ENCODE measurements around the gene ARID1B. TPM values are rescaled to one million over a fixed set of nuclear protein-coding genes. Genes with fewer than 3 reads are reported as not detected.

Gene ARID1B
- total and polyA plus RNA-seq, 2 of the 13 experiments (the other 11 are each of a cell fraction or from before 2014, with no cell fraction given): 20.1 to 32.6 TPM

- no peak for TF ChIP-seq ELF4 (CRISPR knock-in tag; IDR thresholded peaks at IDR 0.05; ENCODE audit: borderline replicate concordance)
- peak; percentile 45 for TF ChIP-seq ZNF205 (CRISPR knock-in tag; IDR thresholded peaks at IDR 0.05)
- TF ChIP-seq ZNF737 (CRISPR knock-in tag; IDR thresholded peaks at IDR 0.05; ENCODE audit: borderline replicate concordance): no peak
- TF ChIP-seq ZFP36 (IDR thresholded peaks at IDR 0.05; ENCODE audit: borderline replicate concordance, low read depth, low read length, partially characterized antibody): no peak
- no peak for TF ChIP-seq ZNF567 (CRISPR knock-in tag; IDR thresholded peaks at IDR 0.05; ENCODE audit: borderline replicate concordance)
- peak; percentile 28; the same call in 1 of the 2 replicates for TF ChIP-seq PPARG (CRISPR knock-in tag; conservative IDR thresholded peaks at IDR 0.05)
- no peak for TF ChIP-seq NBN (conservative IDR thresholded peaks at IDR 0.05)
- TF ChIP-seq ZFP36L2 (CRISPR knock-in tag; IDR thresholded peaks at IDR 0.05): no peak
- TF ChIP-seq ADNP (CRISPR knock-in tag; IDR thresholded peaks at IDR 0.05): 0 out of 2 replicates have a peak, but pooled peaks have one; percentile 0
- no peak for TF ChIP-seq ZNF792 (CRISPR knock-in tag; IDR thresholded peaks at IDR 0.05)
- no peak for TF ChIP-seq WIZ (CRISPR knock-in tag; IDR thresholded peaks at IDR 0.05)
- TF ChIP-seq RARA (CRISPR knock-in tag; IDR thresholded peaks at IDR 0.05): no peak; the same call in 1 of the 2 replicates
- no peak; the same call in 1 of the 2 replicates for TF ChIP-seq NR1H2 (CRISPR knock-in tag; IDR thresholded peaks at IDR 0.05; ENCODE audit: borderline replicate concordance, low read depth)
- peak; percentile 40; the same call in 1 of the 2 replicates for TF ChIP-seq FOXK1 (CRISPR knock-in tag; IDR thresholded peaks at IDR 0.05; ENCODE audit: borderline replicate concordance, low read depth)
- TF ChIP-seq MAF1 (CRISPR knock-in tag; IDR thresholded peaks at IDR 0.05; ENCODE audit: borderline replicate concordance): 0 out of 2 replicates have a peak, but pooled peaks have one; percentile 61
- peak; percentile 73 for TF ChIP-seq ZBTB43 (CRISPR knock-in tag; conservative IDR thresholded peaks at IDR 0.05)
- no peak for TF ChIP-seq ZNF10 (CRISPR knock-in tag; IDR thresholded peaks at IDR 0.05; ENCODE audit: borderline replicate concordance, low read depth)
- no peak for TF ChIP-seq ZNF460 (CRISPR knock-in tag; IDR thresholded peaks at IDR 0.05; ENCODE audit: borderline replicate concordance)
- peak; percentile 45; the same call in 1 of the 2 replicates for TF ChIP-seq ZNF609 (CRISPR knock-in tag; IDR thresholded peaks at IDR 0.05; ENCODE audit: borderline replicate concordance)
- no peak for TF ChIP-seq PATZ1 (CRISPR knock-in tag; IDR thresholded peaks at IDR 0.05)
These were observed at the start of gene ARID1B (continued) for GRCh38 chr6:156776840-156777576.
